Adrenal gland (tissue), 12 donors: ENCODE results near the gene SLC30A10. TPM values are rescaled to one million over a fixed set of nuclear protein-coding genes. Genes with fewer than 3 reads are reported as not detected.

ENCODE experiments used
- DNase-seq, 7 donors: peaks; one replicate each; pipeline ENCODE4 v3.0.0-alpha.2; 2019 to 2020
- H3K27ac ChIP-seq, 5 donors: fragments of 200-600 bp; sonication (generic) in 4 of 5; 1 replicate in 3 of 5; 2 replicates in 2 of 5; pipeline versions ENCODE4 v1.5.1 to v1.8.0; 2016 to 2020; ENCODE audit warnings: mild to moderate bottlenecking in 1 of 5
- H3K27me3 ChIP-seq: fragments of 200-600 bp; 2 replicates; pipeline ENCODE4 v1.8.0; 2021
- H3K36me3 ChIP-seq, 2 donors: fragments of 200-600 bp; replicated peaks in 1 of 2; 1 replicate in 1 of 2; 2 replicates in 1 of 2; pipeline versions ENCODE4 v1.5.1 to v1.8.0; 2018 to 2022
- H3K4me1 ChIP-seq, 2 donors: fragments of 200-600 bp; replicated peaks in 1 of 2; 1 replicate in 1 of 2; 2 replicates in 1 of 2; pipeline versions ENCODE4 v1.5.1 to v1.8.0; 2018 to 2021
- H3K4me3 ChIP-seq, 4 donors: fragments of 200-600 bp; sonication (generic) in 3 of 4; one replicate each; pipeline ENCODE4 v1.5.1; 2016 to 2018
- H3K9me3 ChIP-seq, 3 donors: fragments of 200-600 bp; sonication (generic) in 1 of 3; replicated peaks in 1 of 3; 1 replicate in 2 of 3; 2 replicates in 1 of 3; pipeline versions ENCODE4 v1.5.1 to v1.8.0; 2016 to 2021
- POLR2A ChIP-seq, 2 donors: fragments of 450-650 bp; IDR thresholded peaks; one replicate each; pipeline ENCODE4 v1.6.1; 2017; ENCODE audit warnings: antibody characterized with exemption in 2 of 2, mild to moderate bottlenecking in 2 of 2, moderate library complexity in 1 of 2
- WGBS, 4 donors: extraction: QIAGEN DNeasy Blood & Tissue Kit in 2 of 4; methylation state at CpG; one replicate each; pipeline versions ENCODE4 v1.1.5 to v1.1.7; 2013 to 2017; 5-methylcytosine and 5-hydroxymethylcytosine counted together
- intact Hi-C, 2 donors: fragments of 100-400 bp; cut with DNase I; formaldehyde crosslinking; loops; one replicate each; pipeline versions ENCODE4 v1.14.1 to v1.15.0; 2022 to 2023
- polyA plus RNA-seq, 3 donors: library from polyadenylated mRNA; stranded (reverse); fragments of 200-250 nt in 2 of 3; fragments of 350-450 nt in 1 of 3; fragmentation: Illumina TruSeq in 1 of 3; extraction: RNeasy Lipid Tissue Mini Kit (QIAGEN cat#74804) in 1 of 3; gene quantifications; one replicate each; pipeline ENCODE4 v1.2.3, GENCODE V29; 2013 to 2014
- total RNA-seq, 9 donors: library from RNA; depleted of rRNA in 4 of 9; stranded (reverse); fragments of >200 nt in 4 of 9; fragments of 120-200 nt in 1 of 9; fragmentation: NEBNext Ultra II Directional in 1 of 9; extraction: Animal tissue kit (Norgen Biotek cat#: 25700) in 1 of 9; gene quantifications; one replicate each; pipeline versions ENCODE4 v1.1.0 to v1.2.4, GENCODE V29; 2013 to 2023
- TF ChIP-seq, protein P1 (sequence below), 6 experiments: fragments of 450-650 bp in 4 of 6; fragments of 200-600 bp in 2 of 6; sonication (generic) in 1 of 6; IDR thresholded peaks; 1 replicate in 5 of 6; 2 replicates in 1 of 6; pipeline versions ENCODE4 v1.5.1 to v1.8.0; 2016 to 2021; ENCODE audit warnings: antibody characterized with exemption in 6 of 6, mild to moderate bottlenecking in 2 of 6, moderate library complexity in 1 of 6
- donor health status: healthy with polysubstance abuse.
- donor health status: Bipolar disorder and iron deficiency.
- donor health status: DM: yes; HTN: yes; CAD: no.
- donor health status: DM: no; HTN: no; CAD: no.
- donor health status: DM: no; HTN: no; CAD: no.
- donor health status: DM: yes; HTN: yes; CAD: no.

The SLC30A10 gene
- total and polyA plus RNA-seq, 12 donors = 0.13 to 19.8 (median 0.35) TPM; not detected in 1

DNA sequence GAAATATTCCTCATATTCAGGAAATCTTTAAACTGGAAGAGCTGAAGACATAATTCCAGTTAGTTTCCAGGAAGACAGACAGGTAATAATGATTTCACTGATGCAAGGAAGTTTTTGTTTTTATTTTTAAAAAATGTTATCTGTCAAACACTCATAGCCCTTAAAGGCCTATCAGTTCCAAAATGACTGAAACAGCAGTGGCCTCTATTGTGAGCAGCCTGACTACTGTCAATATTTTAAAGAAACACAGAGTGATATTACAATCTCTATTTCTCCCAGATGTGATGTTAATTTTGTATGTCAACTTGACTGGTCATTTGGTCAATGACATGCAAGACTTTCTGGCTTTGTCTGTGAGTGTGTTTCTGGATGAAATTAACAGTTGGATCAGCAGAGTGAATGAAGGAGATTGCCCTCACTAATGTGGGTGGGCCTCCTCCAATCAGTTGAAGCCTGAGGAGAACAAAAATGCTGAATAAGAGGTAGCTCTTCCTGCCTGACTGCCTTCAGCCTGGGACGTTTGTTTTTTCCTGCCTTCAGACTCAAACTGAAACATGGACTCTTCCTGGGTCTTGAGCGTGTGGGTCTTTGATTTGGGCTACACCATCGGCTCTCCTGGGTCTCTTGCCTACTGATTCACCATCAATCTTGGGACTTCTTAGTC lies 31.3 kb upstream of the SLC30A10 start:
- intact Hi-C loops = no loop called here
- H3K27ac ChIP-seq = no peak overlapping the region
- no peaks in the 10 kb centered on the region for H3K4me1 ChIP-seq
- 69 to 75% (median 73%) methylated on average over 3 of the region's 3 CpGs for WGBS, 4 donors
- no peak for DNase-seq
- TF ChIP-seq POLR2A (IDR thresholded peaks at IDR 0.05) = no peak
- TF ChIP-seq, protein P1, sequence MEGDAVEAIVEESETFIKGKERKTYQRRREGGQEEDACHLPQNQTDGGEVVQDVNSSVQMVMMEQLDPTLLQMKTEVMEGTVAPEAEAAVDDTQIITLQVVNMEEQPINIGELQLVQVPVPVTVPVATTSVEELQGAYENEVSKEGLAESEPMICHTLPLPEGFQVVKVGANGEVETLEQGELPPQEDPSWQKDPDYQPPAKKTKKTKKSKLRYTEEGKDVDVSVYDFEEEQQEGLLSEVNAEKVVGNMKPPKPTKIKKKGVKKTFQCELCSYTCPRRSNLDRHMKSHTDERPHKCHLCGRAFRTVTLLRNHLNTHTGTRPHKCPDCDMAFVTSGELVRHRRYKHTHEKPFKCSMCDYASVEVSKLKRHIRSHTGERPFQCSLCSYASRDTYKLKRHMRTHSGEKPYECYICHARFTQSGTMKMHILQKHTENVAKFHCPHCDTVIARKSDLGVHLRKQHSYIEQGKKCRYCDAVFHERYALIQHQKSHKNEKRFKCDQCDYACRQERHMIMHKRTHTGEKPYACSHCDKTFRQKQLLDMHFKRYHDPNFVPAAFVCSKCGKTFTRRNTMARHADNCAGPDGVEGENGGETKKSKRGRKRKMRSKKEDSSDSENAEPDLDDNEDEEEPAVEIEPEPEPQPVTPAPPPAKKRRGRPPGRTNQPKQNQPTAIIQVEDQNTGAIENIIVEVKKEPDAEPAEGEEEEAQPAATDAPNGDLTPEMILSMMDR (IDR thresholded peaks at IDR 0.05) = no peak
- no peak overlapping the region for H3K4me3 ChIP-seq
- no peaks in the 10 kb centered on the region for H3K9me3 ChIP-seq
- H3K27me3 ChIP-seq = no peaks in the 10 kb centered on the region
- no peaks in the 10 kb centered on the region for H3K36me3 ChIP-seq

DNA sequence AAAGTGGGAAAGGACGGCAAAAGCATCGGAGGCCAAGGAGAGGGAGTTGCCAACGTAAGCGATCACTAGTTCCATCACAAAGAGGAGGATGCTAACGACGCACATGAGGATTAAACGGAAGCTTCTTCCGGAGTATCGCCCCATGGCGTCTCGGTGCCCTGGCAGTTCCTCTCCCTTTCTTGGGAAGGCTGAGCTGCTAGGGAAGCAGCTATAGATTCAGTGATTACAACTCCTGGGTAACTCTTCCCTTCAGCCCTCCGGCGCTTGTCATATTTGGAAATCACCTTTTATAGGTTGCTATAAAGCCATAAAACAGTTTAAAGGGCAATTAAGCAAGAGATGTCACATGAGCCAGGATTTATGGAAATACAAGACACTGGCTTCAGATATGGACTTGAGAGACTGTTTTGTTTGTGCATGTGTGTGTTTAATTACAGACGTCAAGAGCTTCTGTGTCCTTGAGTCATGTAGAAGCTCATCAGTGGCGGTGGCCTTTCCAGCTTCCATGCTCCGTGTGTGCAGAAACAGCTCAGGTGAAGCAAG lies 30.6 kb upstream of the SLC30A10 start:
- DNase-seq = no peak
- Histone ChIP-seq H3K4me1 (no peaks in the 10 kb centered on the region), H3K9me3 (no peaks in the 10 kb centered on the region), H3K27me3 (no peaks in the 10 kb centered on the region), H3K36me3 (no peaks in the 10 kb centered on the region), H3K27ac (no peak overlapping the region), H3K4me3 (no peak overlapping the region)
- intact Hi-C loops = no loop called here
- 84 to 89% (median 89%) methylated on average over 16 of the region's 16 CpGs for WGBS, 4 donors
- TF ChIP-seq, protein P1 (IDR thresholded peaks at IDR 0.05) = no peak
- no peak for TF ChIP-seq POLR2A (IDR thresholded peaks at IDR 0.05)

DNA sequence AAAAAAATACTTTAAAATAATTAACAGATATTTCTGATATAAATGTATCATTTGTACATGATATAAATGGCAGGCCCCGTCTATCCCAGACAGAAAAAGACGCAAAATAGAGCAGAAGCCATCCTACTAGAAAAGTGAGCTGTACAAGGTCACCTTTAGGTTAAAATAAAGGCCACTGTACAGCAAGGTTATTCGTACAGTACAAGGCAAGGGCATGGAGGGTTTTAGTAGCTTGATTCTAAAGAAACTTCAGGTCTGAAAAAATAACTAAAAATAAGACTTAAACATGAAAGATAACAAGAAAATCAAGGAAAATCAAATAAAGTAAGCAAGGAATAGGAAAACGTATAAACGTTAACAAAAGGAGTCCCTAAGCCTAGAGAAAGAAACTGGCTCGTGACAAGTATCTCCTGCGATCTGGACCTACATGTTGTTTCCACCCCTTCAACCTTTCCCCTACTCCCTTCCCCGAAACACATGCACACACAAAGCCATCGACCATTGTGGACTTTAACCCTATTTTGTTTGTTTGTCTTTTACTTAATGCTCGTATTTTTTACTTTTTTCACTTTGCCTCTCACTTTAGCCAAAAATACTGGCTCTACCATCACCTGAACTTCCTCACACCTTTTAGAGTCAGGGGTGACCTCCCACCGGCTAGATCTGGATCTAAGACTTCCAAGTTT lies 26.5 kb upstream of the SLC30A10 start:
- WGBS, 4 donors = 78 to 85% (median 82%) methylated on average over 11 of the region's 11 CpGs
- H3K9me3 ChIP-seq = no peaks in the 10 kb centered on the region
- TF ChIP-seq, protein P1 (IDR thresholded peaks at IDR 0.05) = no peak
- no peak for TF ChIP-seq POLR2A (IDR thresholded peaks at IDR 0.05)
- DNase-seq = no peak
- no peak overlapping the region for H3K4me3 ChIP-seq
- H3K36me3 ChIP-seq = no peaks in the 10 kb centered on the region
- H3K27ac ChIP-seq = no peak overlapping the region
- no peaks in the 10 kb centered on the region for H3K4me1 ChIP-seq
- intact Hi-C loops = no loop called here
- H3K27me3 ChIP-seq = no peaks in the 10 kb centered on the region

GRCh38 chr1:219954052-219954451 lies 25.7 kb upstream of the SLC30A10 start:
- WGBS, 4 donors = 83 to 93% (median 90%) methylated on average over 6 of the region's 6 CpGs

More at GRCh38 chr1:219954052-219954451, 25.7 kb upstream of the SLC30A10 start:
- TF ChIP-seq, protein P1 (IDR thresholded peaks at IDR 0.05) = no peak
- no peak for TF ChIP-seq POLR2A (IDR thresholded peaks at IDR 0.05)
- H3K27ac ChIP-seq = no peak overlapping the region
- intact Hi-C loops = no loop called here
- DNase-seq = no peak
- no peaks in the 10 kb centered on the region for H3K36me3 ChIP-seq
- H3K27me3 ChIP-seq = no peaks in the 10 kb centered on the region
- H3K4me3 ChIP-seq = no peak overlapping the region
- H3K4me1 ChIP-seq = no peaks in the 10 kb centered on the region
- H3K9me3 ChIP-seq = no peaks in the 10 kb centered on the region
